H9 (cell line): ENCODE data around the gene CPNE5. TPM values are rescaled to one million over a fixed set of nuclear protein-coding genes. Genes with fewer than 3 reads are reported as not detected.

ENCODE experiments used
- DNase-seq: peaks from one replicate; pipeline ENCODE4 v3.0.0-alpha.2; 2017
- H2AFZ ChIP-seq: one replicate; pipeline ENCODE4 v1.6.1; 2013; ENCODE audit warnings: mild to moderate bottlenecking, low read length, control low read depth, moderate library complexity
- H2AK5ac ChIP-seq: 2 replicates; pipeline ENCODE4 v1.6.1; 2013; ENCODE audit warnings: low read length, control low read depth, mixed read lengths; ENCODE audit not compliant: insufficient read length
- H2BK120ac ChIP-seq: one replicate; pipeline ENCODE4 v1.6.1; 2013; ENCODE audit warnings: low read depth, mild to moderate bottlenecking, low read length, control low read depth, inconsistent platforms; ENCODE audit not compliant: poor library complexity, severe bottlenecking
- H2BK12ac ChIP-seq: 2 replicates; pipeline ENCODE4 v1.6.1; 2013; ENCODE audit warnings: low read length, control low read depth, mixed read lengths, low read depth; ENCODE audit not compliant: insufficient read length
- H2BK15ac ChIP-seq: 2 replicates; pipeline ENCODE4 v1.6.1; 2013; ENCODE audit warnings: low read depth, low read length, control low read depth
- H2BK20ac ChIP-seq: one replicate; pipeline ENCODE4 v1.6.1; 2013; ENCODE audit warnings: low read depth, mild to moderate bottlenecking, low read length, control low read depth, inconsistent platforms; ENCODE audit not compliant: poor library complexity, severe bottlenecking
- H2BK5ac ChIP-seq: 2 replicates; pipeline ENCODE4 v1.6.1; 2013; ENCODE audit warnings: low read length, control low read depth, mixed read lengths; ENCODE audit not compliant: insufficient read length
- H3K14ac ChIP-seq: 2 replicates; pipeline ENCODE4 v1.6.1; 2013; ENCODE audit warnings: low read length, control low read depth; ENCODE audit not compliant: insufficient read depth
- H3K18ac ChIP-seq: 2 replicates; pipeline ENCODE4 v1.6.1; 2013; ENCODE audit warnings: low read depth, mild to moderate bottlenecking, mixed read lengths, low read length, control low read depth; ENCODE audit not compliant: insufficient read length
- H3K23ac ChIP-seq: 2 replicates; pipeline ENCODE4 v1.6.1; 2013; ENCODE audit warnings: low read length, control low read depth, mixed read lengths, low read depth; ENCODE audit not compliant: insufficient read length
- H3K23me2 ChIP-seq: 2 replicates; pipeline ENCODE4 v1.6.1; 2013; ENCODE audit warnings: low read depth, mild to moderate bottlenecking, mixed read lengths, low read length, control low read depth; ENCODE audit not compliant: insufficient read length, poor library complexity, severe bottlenecking
- H3K27ac ChIP-seq: 2 replicates; pipeline ENCODE4 v1.5.1; 2013; ENCODE audit warnings: low read length, control low read depth, mixed read lengths, low read depth; ENCODE audit not compliant: insufficient read length
- H3K27me3 ChIP-seq: 2 replicates; pipeline ENCODE4 v1.6.1; 2013; ENCODE audit warnings: low read length, control low read depth, inconsistent platforms; ENCODE audit not compliant: insufficient read depth
- H3K4ac ChIP-seq: 2 replicates; pipeline ENCODE4 v1.6.1; 2013; ENCODE audit warnings: low read depth, mild to moderate bottlenecking, control low read depth, inconsistent platforms, low read length, moderate library complexity
- H3K4me1 ChIP-seq: 2 replicates; pipeline ENCODE4 v1.6.1; 2013; ENCODE audit warnings: low read length, control low read depth, inconsistent platforms; ENCODE audit not compliant: insufficient read depth
- H3K4me2 ChIP-seq: 2 replicates; pipeline ENCODE4 v1.6.1; 2013; ENCODE audit warnings: low read length, control low read depth, mixed read lengths; ENCODE audit not compliant: insufficient read length, insufficient read depth
- H3K56ac ChIP-seq: 2 replicates; pipeline ENCODE4 v1.6.1; 2013; ENCODE audit warnings: low read depth, mild to moderate bottlenecking, mixed read lengths, low read length, control low read depth; ENCODE audit not compliant: insufficient read length
- H3K79me1 ChIP-seq: 2 replicates; pipeline ENCODE4 v1.6.1; 2013; ENCODE audit warnings: low read depth, mild to moderate bottlenecking, moderate library complexity, low read length, control low read depth, inconsistent platforms; ENCODE audit not compliant: insufficient read depth, poor library complexity, severe bottlenecking
- H3K79me2 ChIP-seq: 2 replicates; pipeline ENCODE4 v1.6.1; 2013; ENCODE audit warnings: low read length, control low read depth, inconsistent platforms; ENCODE audit not compliant: insufficient read depth
- H3K9ac ChIP-seq: 2 replicates; pipeline ENCODE4 v1.6.1; 2013; ENCODE audit warnings: low read length, control low read depth, mixed read lengths; ENCODE audit not compliant: insufficient read length; ENCODE audit errors: extremely low read depth
- H3K9me3 ChIP-seq: one replicate; pipeline ENCODE4 v1.6.1; 2013; ENCODE audit warnings: low read depth, low read length, inconsistent platforms; ENCODE audit not compliant: control insufficient read depth
- H3T11ph ChIP-seq: one replicate; pipeline ENCODE4 v1.6.1; 2013; ENCODE audit warnings: mild to moderate bottlenecking, low read length, control low read depth, inconsistent platforms
- H4K20me1 ChIP-seq: one replicate; pipeline ENCODE4 v1.6.1; 2013; ENCODE audit not compliant: control insufficient read depth, insufficient read length, insufficient read depth
- H4K5ac ChIP-seq: 2 replicates; pipeline ENCODE4 v1.6.1; 2013; ENCODE audit warnings: low read depth, mild to moderate bottlenecking, mixed read lengths, low read length, control low read depth; ENCODE audit not compliant: insufficient read length
- H4K8ac ChIP-seq: replicated peaks from 2 replicates; pipeline ENCODE4 v1.6.1; 2013; ENCODE audit warnings: low read length, control low read depth, mixed read lengths, low read depth; ENCODE audit not compliant: insufficient read length
- H4K91ac ChIP-seq: 2 replicates; pipeline ENCODE4 v1.6.1; 2013; ENCODE audit warnings: low read depth, mild to moderate bottlenecking, moderate library complexity, mixed read lengths, low read length, control low read depth; ENCODE audit not compliant: insufficient read length
- H3K27ac Mint-ChIP-seq, 3 experiments: 2 replicates in 2 of 3; 3 replicates in 1 of 3; pipeline ENCODE4 v1.8.0; 2020 to 2021; ENCODE audit warnings: mixed read lengths in 3 of 3, mild to moderate bottlenecking in 1 of 3, moderate library complexity in 1 of 3
- H3K27me3 Mint-ChIP-seq: 2 replicates; pipeline ENCODE4 v1.8.0; 2021; ENCODE audit warnings: low read depth, mild to moderate bottlenecking, moderate library complexity, mixed read lengths
- H3K36me3 Mint-ChIP-seq, 3 experiments: 2 replicates in 2 of 3; 3 replicates in 1 of 3; pipeline ENCODE4 v1.8.0; 2020 to 2021; ENCODE audit warnings: low read depth in 3 of 3, mixed read lengths in 3 of 3; ENCODE audit not compliant: insufficient read depth in 1 of 3
- H3K4me1 Mint-ChIP-seq, 2 experiments: 2 replicates each; pipeline ENCODE4 v1.8.0; 2020; ENCODE audit warnings: mixed read lengths in 2 of 2
- H3K4me3 Mint-ChIP-seq, 2 experiments: 2 replicates in 1 of 2; 3 replicates in 1 of 2; pipeline ENCODE4 v1.8.0; 2020 to 2021; ENCODE audit warnings: mild to moderate bottlenecking in 2 of 2, mixed read lengths in 2 of 2, moderate library complexity in 1 of 2
- H3K9me3 Mint-ChIP-seq, 2 experiments: 2 replicates in 1 of 2; 3 replicates in 1 of 2; pipeline ENCODE4 v1.8.0; 2020; ENCODE audit warnings: mild to moderate bottlenecking in 2 of 2, mixed read lengths in 2 of 2, moderate library complexity in 1 of 2
- CTCF ChIP-seq: fragments of 200-600 bp; sonication (generic); conservative IDR thresholded peaks from 3 replicates; pipeline ENCODE4 v1.8.0; 2021; ENCODE audit warnings: antibody characterized with exemption, mild to moderate bottlenecking
- WGBS: extraction: QIAGEN DNeasy Blood & Tissue Kit; methylation state at CpG from one replicate; pipeline ENCODE4 v1.1.7; 2013; ENCODE audit warnings: missing lambda C conversion rate, low lambda C conversion rate, mixed read lengths; ENCODE audit not compliant: insufficient read length; ENCODE audit errors: extremely low coverage; 5-methylcytosine and 5-hydroxymethylcytosine counted together
- total RNA-seq: library from RNA; stranded (reverse); gene quantifications from 2 replicates; pipeline ENCODE4 v1.2.1, GENCODE V29; 2021

The CPNE5 gene
- total RNA-seq, 1 experiment from 2014 or later, result 0.52 TPM

DNA sequence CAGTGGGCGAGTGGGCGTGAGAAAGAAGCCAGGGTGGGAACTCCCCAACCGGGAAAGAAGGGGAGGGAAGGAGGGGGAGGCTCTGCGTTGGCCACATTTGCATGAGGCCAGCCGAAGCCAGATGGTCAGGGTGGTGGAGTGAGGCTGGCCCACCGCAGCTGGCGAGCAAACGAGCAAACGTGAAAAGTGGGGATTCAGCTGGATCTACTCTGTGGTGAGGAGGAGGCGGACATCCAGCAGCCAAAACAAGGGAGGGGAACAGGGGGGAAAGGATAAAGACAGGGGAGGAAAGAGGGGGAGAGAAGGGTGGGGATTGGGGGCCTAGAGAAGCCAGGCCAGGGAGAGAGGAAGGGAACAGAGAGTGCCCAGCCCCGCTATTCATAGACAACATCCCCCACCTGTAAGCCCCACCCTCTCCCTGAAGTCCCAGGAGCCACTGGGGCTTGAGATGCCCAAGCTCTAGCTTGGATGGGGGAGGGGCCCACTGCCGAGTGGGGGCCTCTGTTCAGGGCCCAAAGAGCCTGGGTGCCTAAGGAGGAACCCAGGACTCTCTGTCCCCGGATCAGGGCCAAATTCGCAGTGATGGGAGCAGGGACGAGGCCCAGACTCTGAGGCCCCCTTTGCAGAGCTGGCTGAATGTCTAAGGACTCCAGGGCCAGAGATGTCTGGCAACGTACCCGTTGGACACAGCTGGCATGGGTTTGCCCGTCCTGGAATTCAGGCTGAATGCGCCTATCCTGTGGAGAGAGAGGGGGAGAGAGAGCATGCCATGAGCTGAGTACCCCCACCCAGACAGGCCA lies 45.1 kb downstream of the CPNE5 start:
- Histone ChIP-seq H3K23me2 (peaks cover 4% of the 10 kb centered on the region), H2BK20ac (no peak overlapping the region), H4K20me1 (no peaks in the 10 kb centered on the region), H4K91ac (no peak overlapping the region), H2BK15ac (no peak overlapping the region), H3K18ac (peak overlapping the region; percentile 68), H3K23ac (no peak overlapping the region), H3K4me1 (peaks cover 3% of the 10 kb centered on the region; the same call in 1 of the 2 replicates), H4K5ac (no peak overlapping the region), H3K4ac (no peak overlapping the region), H3K79me1 (no peaks in the 10 kb centered on the region), H3K9ac (no peak overlapping the region), H3K27ac (no peak overlapping the region), H3K14ac (peak overlapping the region; percentile 26), H2BK12ac (no peak overlapping the region), H3T11ph (no peak overlapping the region), H2AK5ac (no peak overlapping the region), H2BK5ac (no peak overlapping the region), H3K79me2 (no peaks in the 10 kb centered on the region), H3K4me2 (peak overlapping the region; percentile 19), H2BK120ac (no peak overlapping the region), H3K27me3 (no peaks in the 10 kb centered on the region), H3K9me3 (no peaks in the 10 kb centered on the region), H3K56ac (no peak overlapping the region), H4K8ac (no peak overlapping the region), H2AFZ (no peak overlapping the region)
- TF ChIP-seq CTCF, result no peak
- Mint-ChIP-seq H3K4me1 (peaks cover 24 to 59% of the 10 kb centered on the region in 2 experiments), H3K36me3 (no peaks in the 10 kb centered on the region), H3K27me3 (peaks cover 6% of the 10 kb centered on the region), H3K9me3 (no peaks in the 10 kb centered on the region), H3K27ac (peak overlapping the region; percentile 40 to 95 (median 73); a peak in 5 of 7 replicates), H3K4me3 (peak overlapping the region in 1 of 2 experiments; percentile 45; a peak in 2 of 5 replicates)
- DNase-seq, result no peak
- no CpG with 5 or more reads among the region's 19 CpGs for WGBS
